ENCODE data around the gene CNR2.
A peak's percentile ranks its signal among the peaks of the same experiment; 100 is the strongest.
"Not testable (repeated sequence)": the region's sequence is repeated elsewhere in the genome, so short reads cannot be mapped to it uniquely, and the experiment has no call there.

Gene CNR2

DNA sequence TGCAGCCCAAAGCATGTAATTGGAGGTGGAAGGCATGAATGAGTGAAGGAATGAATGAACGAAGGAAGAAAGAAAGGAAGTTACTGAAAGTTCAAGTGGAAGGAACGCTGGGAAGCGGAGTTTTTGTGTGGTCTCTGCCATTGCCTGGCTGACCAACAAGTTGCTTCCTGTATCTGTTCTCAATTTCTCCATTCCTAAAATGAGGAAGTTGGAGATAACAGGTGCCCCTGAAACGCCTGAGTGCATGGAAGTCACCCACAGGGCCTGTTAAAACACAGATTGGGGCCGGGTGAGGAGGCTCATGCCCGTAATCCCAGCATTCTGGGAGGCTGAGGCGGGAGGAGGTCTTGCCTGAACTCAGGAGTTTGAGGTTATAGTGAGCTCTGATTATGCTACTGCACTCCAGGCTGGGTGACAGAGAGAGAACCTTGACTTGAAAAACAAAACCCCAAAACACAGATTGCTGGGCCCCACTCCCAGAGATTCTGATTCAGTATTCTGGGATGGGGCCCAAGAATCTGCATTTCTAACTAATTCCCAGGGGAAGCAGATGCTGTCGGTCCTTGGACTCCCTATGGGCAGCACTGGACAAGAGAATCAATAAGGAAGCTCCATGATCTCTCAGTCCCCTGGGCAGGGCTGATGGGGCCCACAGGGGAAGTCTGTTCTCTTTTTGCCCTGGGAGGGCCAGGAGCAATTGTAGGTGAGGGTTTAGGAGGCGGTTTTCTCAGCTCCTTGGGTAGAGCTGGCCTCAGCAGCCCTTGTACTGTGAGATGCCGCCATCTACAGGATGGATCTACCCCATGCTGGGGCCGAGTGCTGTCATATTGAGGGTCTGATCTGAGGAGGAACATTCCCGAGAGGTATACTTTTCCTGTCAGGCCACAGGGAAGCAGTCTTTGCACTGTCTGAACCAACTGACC, 3.3 kb upstream of the CNR2 start:
- DNase-seq = no peak

DNA sequence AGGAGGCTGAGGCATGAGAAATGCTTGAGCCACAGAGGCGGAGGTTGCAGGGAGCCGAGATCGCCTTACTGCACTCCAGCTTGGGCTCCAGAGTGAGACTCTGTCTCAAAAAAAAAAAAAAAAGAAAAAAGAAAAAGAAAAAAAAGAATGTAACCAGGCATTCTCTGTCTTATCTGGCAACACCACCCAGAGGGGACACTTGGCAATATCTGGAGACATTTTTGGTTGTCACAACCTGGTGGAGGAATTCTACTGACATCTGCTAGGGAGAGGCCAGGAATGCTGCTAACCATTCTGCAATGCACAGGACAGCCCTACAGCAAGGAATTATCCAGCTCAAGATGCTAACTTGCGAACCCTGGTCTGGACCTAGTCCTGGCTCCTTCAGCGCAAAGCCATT, 2.3 kb upstream of the CNR2 start:
- no peak for DNase-seq

DNA sequence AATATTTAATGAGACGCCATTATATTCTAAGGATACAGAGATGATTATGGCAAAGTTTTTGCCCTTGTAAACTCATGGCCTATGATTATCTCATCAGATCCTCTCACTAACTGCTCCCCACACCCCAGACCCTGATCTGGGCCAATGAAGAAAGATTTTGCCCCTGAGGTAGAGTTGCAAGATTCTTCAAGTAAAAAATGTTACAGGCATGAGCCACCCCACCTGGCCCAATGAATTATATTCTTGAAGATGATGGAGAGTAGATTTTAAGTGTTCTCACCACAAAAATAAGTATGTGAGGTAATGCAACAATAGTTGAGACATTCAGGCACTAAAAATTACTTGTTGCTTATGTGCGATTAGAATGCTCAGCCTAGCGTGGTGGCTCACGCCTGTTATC, 1.8 kb upstream of the CNR2 start:
- no peak for DNase-seq

DNA sequence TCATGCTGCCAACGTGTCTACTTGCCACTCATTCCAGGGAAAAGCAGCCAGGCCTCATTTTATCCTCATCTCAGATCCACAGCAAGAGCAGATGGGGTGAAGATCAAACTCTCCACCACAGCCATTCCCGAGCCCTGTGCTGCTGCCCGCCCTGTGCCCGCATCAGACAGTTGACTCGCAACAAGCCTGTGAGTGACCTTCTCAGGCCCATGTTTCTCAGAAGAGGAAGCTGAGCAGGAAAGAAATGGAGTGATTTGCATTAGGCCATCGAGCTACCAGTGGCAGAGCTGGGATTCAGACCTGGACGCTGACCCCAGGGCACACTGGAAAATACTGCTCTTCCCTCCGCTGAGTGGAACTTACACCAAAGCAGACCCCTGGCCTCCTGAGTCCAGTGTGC, 1.2 kb downstream of the CNR2 start:
- no peak for DNase-seq

DNA sequence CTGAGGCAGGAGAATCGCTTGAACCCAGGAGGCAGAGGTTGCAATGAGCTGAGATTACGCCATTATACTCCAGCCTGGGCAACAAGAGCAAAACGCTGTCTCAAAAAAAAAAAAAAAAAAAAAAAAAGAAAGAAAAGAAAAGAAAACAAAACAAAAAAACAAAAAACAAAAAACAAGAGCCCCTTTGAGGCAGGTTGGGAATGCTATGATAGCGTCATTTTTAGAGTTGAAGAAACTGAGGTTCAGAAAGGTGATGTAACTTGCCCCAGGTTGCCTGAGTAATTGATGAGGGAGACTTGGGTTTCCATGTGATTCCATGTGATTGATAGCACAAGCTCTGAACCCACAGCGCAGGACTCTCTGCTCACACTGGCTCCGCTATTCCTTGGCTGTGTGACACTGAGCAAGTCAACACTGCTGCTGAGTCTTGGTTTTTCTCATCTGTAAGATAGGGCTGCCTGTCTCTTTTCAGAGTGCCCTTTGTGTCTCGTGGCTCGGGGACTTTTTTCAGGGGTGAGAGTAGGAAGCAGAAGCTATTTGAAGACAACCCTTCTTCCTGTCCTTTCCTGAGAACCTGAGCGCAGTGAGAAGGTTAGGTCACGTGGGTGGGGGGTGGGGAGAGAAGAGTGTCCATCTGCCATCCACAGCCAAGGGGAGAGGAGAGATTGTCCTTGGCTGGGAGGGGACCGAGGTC, 2.5 kb downstream of the CNR2 start:
- DNase-seq = no peak

DNA sequence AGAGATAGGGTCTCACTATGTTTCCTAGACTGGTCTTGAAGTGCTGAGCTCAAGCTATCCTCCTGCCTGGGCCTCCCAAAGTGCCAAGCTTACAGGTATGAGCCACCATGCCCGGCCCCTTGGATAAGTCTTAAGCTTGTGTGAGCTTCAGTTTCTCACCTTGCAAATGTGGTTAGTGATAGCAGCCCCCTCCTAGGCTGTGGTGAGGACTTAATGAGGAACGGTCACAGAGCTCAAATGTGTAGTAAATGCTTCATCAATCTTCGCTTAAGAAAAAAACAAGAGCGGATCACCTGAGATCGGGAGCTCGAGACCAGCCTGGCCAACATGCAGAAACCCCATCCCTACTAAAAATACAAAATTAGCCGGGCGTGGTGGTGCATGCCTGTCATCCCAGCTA, 3.0 kb downstream of the CNR2 start:
- no peak for DNase-seq

DNA sequence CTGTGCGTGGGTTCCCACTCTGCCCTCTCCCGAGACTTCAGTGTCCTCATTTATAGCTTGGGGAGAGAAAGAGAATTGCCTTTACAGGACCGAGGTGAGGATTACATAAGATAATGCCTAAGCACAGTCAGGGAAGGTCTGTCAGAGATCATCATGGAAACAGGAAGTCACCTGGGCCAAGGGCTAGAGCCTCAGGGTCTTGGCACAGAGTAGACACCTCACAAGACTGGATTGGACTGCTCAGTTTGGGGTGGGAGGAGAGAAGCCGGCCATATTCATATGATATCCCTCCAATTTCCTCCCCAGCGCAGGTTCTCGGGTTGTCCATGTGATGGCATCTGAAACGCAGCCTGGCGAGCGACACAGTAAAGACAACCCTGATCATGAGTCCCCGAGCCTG, 3.8 kb downstream of the CNR2 start:
- DNase-seq = no peak

DNA sequence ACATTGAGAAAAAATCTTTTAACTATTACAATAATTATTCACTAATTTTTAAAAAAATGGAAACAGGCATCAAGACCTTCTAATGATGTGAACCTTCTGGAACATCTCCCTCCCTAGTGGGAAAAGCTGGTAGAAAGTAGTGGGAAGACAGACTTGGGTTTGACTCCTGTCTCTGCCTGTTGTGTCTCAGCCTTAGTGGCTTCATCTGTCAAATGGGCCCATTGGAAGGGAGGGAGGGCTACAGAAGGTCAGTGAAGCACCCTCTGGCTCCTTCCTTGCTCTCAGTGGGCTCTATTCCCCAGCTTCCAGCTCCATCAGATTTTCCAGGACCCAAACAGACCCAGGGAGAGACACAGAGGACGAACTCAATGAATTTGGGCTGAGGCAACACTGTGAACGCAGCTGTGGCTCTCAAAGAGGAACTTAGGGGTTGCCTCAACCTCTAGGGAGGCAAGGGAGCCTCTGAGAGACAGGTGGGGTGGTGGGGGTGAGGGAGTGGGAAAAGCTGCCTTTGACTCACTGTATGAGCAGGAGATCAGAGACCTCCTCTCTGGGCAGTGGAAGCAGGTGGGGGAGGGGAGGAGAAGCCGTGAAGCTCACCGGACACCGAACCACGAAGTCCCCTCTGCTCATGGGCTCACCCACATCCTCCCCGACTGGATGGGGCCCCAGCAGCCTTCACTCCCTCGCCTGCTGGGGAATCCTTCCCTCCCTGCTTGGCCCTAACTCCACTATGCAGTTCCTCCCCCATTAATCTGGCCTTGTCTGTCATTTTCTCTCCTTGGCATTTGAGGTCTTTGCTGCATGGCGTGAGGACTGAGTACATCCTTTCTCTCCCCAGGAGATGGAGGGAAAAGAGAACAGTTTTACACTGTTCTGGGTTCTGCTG, 4.5 kb downstream of the CNR2 start:
- DNase-seq = peak; percentile 37

DNA sequence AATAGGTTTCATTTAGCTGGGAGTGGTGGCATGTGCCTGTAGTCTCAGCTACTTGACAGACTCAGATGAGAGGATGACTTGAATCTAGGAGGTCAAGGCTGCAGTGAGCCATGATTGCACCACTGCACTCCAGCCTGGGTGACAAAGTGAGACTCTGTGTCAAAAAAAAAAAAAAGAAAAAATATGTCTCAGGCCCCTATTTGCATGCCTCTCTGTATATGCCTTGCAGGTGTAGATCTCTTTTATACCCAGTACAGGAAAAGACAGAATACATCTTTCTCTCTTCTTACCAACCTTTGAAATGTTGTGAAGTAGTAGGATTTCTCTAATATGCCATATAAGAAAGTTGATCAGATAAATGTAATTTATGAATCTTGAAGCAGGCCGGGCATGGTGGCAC, 6.4 kb downstream of the CNR2 start:
- DNase-seq = no peak

DNA sequence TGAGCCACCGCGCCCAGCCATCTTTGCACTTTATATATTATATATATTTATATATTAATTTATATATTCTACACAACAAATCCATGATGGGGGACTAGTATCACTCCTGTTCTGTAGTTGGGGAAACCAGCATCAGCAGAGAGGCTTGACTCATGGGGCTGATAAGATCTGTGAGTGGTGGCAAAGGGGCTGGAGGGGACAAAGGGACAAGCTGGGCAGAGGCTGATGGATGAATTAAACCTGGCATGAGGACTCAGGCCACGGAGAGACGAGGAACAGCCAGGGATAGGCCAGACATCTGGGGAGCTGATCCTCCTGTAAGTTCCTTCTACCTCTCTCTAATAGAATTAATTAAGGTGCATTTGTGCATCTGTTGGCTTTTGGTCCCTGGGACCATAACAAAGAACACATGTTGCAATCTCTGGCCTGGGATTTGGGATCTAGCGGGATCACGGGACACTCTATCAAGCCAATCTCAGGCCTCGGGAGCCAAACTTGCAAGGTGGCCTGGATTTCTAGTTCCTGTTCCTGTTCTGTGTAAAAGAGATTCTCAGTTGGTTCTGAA, 7.6 kb downstream of the CNR2 start:
- DNase-seq = no peak

DNA sequence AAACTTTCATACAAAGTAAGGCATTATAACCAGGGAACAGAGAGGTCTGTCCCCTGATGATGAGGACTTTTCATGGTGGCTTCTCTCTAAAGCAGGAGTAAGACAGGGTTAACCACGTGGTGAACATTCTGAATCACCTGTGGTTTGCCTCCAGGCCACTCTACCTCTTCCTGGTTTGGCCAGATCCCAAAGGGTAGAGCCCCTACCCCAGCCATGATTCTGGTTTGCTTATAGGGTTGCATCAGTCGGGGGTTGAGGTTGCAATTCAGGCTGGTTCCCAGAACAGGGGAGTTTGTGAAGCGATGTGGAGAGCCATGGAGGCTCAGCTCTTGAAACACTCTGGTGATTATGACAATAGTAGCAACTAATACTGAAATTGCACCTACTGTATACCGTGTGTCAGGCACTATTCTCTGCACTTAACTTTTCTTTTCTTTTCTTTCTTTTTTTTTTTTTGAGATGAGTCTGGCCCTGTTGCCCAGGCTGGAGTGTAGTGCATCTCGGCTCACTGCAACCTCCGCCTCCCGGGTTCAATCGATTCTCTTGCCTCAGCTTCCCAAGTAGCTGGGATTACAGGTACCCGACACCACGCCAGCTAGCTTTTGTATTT, 8.3 kb downstream of the CNR2 start:
- peak; percentile 37 for DNase-seq

DNA sequence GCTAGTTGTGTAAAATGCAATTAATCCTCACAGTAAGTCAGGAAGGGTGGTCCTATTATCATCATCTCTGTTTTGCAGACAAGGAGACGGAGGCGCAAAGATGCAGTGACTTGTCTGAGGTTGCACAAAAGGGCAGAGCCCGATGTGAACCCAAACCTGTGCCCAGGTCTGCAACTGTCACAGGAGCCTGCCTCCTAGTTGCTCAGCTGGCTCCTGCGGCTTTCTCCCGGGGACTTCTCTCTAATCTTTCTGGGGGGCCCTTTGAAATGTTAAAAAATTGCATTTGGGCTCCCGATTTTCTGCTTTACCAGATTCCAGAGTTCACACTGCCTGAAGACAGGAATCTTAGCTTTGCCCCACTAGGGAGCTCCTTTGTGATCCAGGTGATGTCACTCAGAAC, 9.4 kb downstream of the CNR2 start:
- no peak for DNase-seq

DNA sequence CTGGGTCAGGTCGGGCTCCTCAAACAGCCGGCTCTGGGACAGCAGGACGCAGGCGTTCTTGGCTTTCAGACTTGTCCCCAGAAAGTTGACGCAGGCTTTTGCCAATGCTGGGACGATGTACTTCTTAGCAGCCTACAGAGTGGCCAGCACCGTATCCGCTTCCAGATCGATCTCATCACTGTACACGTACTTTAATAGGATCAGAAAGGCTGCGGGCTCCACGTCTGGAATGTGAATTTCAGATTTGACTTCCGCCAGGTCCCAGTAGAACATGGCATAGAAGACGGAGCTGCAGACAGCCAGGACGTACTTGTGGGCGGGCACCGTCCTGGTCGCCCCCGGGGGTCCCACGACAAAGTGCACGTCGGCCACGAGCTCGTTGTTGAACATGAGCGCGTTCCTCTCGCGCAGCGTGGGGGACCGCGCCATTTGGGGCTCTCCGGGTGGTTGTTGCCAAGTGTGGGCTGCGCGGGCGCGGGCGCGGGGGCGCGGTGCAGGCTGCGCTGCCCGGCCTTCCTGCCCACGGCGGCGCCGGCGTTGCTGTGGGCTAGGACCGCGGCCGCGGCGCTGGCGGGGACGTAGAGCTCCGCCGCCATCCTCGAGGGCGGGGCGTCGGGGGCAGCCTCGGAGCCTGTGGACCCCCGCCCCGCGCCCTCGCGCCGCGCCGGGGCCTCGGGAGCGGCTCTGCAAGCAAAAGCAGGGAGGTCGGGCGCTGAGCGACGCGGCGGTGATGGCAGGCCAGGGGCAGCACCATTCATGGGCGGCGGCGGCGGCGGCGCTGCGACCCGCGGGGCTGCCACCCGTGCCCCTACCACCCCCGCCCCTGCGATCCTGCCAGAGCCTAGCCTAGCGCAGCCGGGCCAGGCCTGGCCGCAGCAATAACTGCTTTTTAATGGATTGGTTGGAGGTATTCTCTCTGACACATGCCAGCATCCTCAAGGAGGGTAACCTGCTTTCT, 10.6 kb downstream of the CNR2 start:
- no peak for DNase-seq

DNA sequence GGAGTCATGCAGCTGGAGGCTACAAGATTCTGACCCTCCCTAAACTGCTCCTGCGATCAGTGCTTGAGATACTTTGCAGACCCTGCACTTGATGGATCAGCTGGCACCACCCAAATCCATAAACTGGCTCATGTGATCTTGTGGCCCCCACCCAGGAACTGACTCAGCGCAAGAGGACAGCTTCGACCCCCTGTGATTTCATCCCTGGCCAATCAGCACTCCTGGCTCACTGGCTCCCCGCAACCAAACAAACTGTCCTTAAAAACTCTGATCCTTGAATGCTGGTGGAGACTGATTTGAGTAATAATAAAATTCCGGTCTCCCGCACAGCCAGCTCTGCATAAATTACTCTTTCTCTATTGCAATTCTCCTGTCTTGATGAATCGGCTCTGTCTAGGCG, 13.1 kb downstream of the CNR2 start:
- DNase-seq = not testable (repeated sequence)

DNA sequence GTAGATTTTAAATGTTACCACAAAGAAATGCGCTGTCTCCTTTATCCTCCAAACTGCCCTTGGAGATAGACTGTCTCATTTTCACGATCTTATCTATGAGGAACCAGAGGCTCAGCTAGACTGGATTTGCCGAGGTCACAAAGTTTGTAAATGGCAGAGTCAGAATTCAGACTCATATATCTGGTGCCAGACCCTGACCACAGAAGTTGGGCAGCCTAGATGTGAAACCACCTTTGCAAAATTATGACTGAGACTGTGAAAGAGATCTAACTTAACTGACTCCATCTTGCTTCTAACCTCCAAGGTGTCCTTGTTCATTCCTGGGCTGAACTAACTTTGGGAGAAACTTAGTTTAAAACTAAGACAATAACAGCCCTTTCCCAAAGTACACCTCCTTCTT, 14.1 kb downstream of the CNR2 start:
- no peak for DNase-seq

DNA sequence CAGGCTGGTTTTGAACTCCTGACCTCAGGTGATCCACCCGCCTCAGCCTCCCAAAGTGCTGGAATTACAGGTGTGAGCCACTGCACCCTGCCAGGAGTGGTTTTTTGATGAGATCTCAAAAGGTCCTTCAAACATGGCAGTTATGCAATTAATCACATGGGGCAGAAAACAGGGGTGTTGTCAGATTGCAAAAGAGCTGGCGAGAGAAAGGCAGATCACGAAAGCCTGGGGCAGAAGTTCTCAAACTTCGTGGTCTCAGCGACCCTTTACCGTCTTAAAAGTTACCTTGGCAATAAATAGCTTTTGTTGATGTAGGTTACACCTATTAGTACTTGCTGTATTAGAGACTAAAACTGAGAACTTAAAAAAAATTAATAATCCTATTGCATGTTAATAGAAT, 16.1 kb downstream of the CNR2 start:
- DNase-seq = no peak

DNA sequence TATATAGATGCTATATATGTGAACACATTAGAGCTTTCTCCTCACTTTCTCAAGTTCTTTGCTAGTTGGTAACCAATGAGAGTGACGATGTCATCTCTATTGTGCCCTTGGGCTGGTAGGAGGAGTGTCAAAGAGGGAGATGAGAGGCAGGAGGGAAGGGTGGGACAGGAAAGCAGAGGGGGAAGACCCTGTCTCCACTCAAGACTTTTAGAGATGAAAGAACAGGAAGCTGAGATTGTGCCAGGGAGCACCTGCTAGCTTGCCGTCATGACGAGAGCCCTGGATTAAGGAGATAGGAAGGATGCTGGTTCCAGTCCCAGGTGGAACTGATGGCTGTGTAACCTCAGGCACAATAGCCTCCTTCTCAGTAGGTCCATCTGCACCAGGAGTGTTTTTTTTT, 16.7 kb downstream of the CNR2 start:
- no peak for DNase-seq

DNA sequence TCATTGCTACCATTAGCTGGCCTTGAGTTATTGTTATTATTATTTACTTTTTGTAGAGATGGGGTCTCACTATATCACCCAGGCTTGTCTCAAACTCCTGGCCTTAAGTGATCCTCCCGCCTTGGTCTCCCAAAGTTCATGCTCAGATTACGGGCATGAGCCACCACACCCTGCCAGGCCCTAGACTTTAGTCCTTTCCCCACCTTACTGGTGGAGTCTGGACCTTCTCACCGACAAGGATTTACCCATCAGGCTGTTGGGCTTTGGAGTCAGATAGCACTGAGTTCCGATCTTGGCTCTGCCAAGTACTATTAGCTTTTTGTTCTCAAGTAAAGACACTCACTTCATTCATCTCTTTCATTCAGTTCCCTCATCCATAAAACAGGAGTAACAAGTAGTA, 17.2 kb downstream of the CNR2 start:
- DNase-seq = no peak

DNA sequence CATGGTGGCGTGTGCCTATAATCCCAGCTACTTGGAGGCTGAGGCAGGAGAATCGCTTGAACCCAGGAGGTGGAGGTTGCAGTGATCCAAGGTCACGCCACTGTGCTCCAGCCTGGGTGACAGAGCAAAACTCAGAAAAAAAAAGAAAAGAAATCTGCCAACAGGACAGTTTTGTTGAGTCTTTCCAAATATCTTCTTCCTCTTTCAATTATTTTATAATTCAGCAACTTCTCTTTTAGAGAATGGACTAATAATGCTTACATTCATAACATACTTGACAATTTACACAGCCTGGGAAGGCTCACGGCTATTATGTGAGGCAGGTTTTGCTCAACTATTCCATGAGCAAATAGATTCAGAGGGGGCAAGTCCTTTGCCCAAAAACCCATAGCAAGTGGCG, 18.1 kb downstream of the CNR2 start:
- DNase-seq = no peak

DNA sequence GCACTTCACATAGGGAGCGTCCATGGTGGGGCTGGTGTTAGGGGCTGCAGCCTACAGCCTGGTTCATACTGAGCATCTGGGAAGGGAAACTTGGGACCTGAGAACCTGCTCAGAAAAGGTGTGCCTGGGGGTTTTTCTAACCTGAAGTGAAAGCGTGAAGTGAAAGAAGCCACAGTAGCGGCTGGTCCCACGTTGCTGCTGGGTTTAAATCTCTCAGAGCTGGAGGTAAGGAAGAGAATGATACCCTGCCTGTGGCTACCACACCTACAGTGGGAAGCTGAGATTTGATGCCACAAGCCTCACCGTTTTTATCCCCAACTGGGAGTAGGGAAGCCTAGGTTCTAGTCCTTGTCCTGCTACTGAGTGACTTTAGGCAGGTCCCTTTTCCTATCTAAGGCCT, 24.1 kb downstream of the CNR2 start:
- DNase-seq = no peak

DNA sequence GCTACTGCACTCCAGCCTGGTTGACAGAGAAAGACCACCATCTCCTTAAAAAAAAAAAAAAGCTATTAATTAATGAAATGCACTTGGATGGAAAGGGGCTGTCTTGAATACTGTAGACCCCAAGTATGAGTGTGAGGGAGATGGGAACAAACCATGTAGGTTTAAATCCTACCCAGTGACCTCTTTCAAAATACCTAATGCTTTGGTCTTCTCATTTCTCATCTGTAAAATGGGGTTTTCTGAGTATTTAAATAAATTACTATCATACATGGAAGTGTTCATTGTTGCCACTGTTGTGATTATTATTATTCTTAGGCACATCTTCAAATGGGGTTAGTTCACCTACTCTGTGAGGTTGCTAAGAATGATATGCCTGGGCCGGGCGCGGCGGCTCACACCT, 27.9 kb downstream of the CNR2 start:
- no peak for DNase-seq

DNA sequence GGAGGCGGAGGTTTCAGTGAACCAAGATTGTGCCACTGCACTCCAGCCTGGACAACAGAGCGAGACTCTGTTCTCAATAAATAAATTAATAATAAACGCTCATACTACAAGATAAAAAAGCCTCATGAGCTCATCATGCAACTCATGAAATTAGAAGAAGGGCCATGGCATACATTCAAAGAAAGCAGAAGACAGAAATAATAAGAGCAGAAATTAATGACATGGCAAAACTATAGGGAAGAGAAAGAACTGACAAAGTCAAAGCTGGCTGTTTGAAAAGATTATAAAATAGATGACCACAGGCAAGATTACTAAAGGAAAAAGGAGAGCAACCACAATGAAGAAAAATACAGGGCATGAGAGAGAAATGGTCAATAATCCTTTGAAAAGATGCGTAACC, 30.4 kb downstream of the CNR2 start:
- DNase-seq = no peak

All from activated CD4-positive, CD25-positive, alpha-beta regulatory T cell treated with anti-CD3 and anti-CD28 coated beads, Interleukin-2, amount 50 U/mL, for 72 hours (primary cell).